ENCODE results near the gene SPOCD1.
A peak's percentile ranks its signal among the peaks of the same experiment; 100 is the strongest.

The SPOCD1 gene

DNA sequence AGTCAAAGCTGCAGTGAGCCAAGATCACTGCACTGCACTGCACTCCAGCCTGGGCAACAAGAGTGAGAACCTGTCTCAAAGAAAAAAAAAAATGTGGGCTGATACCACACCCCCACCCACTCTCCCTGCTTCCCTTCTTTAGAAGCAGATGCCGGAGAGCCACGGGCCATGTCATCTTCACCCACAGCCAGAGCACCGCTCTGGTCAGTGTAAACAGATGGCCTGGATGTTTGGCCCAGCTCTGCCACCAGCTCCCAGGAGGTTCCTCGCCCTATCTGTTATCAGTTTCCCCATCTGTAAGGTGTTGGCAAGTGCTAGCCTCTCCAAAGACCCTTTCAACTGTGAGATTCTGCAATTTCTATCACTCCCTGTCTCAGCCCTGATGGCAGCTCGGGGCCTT is 39.8 kb downstream of the SPOCD1 start:
- no peak overlapping the region for H3K27ac ChIP-seq
- no peak for DNase-seq (ENCODE audit: low read depth, low spot score)

DNA sequence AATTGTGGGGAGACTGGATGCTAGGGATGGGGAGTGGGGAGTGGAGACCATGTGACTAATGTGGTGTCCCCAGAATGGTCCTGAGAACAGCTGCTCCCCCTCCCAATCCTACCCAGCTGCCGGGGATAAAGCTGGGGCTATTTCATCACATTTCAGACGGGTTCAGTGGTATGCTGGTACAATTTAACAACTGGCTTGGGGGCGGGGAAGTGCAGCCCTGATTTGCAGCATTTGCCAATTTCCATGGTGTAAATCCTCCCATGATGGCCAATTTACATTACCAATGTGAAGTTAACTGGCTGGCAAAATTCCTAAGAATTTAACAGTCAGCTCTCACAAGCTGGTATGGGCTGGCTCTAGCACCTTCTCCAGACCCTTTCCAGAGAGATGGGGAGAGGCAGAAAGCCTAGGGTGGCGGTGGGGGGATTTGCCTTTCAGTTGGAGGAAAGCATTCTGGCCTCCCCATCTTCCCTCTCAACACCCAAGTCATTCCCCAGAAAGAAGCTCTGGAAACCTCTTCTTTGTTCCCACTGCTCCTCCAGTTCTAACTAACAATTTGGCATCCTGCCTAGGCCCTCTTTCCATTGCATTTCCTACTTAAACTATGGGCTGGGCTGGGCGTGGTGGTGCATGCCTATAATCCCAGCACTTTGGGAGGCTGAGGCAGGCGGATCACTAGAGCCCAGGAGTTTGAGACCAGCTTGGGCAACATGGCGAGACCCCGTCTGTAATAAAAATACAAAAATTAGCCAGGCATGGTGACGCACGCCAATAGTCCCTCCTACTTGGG is 40.4 kb downstream of the SPOCD1 start:
- no peak for DNase-seq (ENCODE audit: low read depth, low spot score)
- no peak overlapping the region for H3K27ac ChIP-seq

DNA sequence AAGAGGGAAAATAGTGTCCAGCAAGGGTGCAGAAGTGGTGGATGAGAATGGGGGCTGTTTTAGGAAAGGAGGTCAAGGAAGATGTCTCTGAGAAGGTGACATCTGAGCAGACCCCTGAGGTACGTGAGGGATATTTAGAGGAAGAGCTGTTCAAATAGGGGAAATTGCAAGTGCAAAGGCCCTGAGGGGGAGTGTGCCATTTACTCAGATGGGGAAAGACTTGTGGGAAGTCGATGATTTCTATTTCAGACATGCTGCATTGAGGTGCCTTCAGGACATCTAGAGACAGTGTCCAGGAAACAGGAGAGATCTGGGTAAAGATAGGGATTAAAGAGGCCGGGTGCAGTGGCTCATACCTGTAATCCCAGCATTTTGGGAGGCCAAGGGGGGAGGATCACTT is 41.3 kb downstream of the SPOCD1 start:
- DNase-seq (ENCODE audit: low read depth, low spot score): no peak
- no peak overlapping the region for H3K27ac ChIP-seq

DNA sequence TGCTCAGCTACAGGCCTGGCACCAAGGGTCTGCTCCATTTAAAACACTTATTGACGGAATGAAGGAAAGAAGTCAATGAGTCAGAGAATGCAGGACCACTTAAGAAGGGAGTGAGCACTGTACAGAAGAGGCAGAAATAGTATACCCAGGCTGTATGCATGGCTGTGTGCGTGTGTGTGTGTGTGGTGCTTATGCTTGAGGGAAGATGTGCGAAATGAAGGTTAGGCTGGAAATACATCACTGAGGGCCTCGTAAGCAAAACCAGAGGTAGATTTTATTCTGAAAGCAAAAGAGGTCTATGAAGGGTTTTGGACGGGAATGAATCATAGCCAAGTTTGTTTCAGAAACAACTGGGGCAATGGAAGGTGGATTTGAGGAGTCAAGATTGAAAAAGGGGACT is 42.0 kb downstream of the SPOCD1 start:
- no peak overlapping the region for H3K27ac ChIP-seq
- no peak for DNase-seq (ENCODE audit: low read depth, low spot score)

DNA sequence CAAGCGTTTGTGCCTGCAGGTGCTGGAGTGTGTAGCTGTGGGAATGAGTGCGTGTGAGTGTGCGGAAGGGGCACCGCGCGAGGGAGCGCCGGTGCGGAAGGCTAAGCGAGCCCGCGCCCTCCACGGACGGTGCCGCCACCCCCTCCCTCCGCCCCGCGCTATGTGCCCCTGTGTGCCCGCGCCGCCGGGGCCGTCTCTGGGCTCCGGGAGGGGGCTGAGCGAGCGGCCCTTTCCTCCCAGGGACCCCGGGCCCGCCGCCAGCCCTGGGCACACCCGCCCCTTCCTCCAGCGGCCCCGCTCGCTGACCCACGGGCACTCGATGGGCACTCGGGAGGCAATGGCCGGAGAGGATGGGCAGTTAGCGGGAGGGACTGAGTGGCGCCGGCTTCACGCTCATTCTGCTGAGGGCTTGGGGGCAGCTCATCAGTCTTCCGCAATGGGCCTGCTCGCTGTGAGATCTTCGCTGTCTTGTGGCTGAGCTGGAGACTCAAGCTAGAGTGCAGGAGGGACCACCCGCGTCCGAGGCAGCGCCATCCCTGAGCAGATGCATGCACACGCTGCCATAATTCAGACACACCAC is 43.1 kb downstream of the SPOCD1 start:
- DNase-seq (ENCODE audit: low read depth, low spot score): no peak
- H3K27ac ChIP-seq: no peak overlapping the region

DNA sequence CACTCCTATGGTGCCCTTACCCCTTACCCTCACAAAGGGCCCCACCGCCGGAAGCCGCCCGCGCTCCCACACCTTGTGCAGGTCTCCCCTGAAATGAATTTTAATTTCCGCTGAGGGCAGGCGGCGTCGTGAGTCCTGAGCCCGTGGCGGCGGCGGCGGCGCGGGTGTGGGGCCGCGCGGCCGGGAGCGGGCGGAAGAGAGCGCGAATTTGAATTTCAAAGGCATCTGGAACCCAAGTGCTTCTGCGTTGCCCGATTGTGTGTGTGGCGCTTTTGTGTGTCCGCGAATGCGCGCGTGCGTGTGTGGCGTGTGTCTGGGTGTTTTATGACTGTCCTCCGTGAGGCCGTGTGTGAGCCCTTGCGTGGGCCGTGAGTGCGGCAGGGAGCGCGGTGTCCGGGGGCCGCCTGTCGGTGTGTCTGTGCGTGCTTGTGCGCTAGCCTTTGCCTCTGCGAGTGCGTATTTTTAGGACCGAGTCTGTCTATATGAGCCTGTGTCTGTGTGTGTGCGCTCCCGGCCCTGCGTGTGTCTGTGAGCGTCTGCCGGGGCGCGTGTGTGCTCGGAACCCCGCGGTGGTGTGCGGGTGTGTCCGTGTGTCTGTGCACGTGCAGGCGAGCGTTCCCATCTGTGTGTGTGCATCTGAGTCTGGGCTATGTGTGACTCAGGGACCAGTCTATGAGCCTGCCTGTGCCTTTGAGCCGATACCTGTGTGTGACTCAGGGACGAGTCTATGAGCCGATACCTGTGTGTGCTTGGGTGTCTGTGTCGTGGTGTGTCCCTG is 43.7 kb downstream of the SPOCD1 start:
- peak; percentile 92 for DNase-seq (ENCODE audit: low read depth, low spot score)
- H3K27ac ChIP-seq: no peak overlapping the region

DNA sequence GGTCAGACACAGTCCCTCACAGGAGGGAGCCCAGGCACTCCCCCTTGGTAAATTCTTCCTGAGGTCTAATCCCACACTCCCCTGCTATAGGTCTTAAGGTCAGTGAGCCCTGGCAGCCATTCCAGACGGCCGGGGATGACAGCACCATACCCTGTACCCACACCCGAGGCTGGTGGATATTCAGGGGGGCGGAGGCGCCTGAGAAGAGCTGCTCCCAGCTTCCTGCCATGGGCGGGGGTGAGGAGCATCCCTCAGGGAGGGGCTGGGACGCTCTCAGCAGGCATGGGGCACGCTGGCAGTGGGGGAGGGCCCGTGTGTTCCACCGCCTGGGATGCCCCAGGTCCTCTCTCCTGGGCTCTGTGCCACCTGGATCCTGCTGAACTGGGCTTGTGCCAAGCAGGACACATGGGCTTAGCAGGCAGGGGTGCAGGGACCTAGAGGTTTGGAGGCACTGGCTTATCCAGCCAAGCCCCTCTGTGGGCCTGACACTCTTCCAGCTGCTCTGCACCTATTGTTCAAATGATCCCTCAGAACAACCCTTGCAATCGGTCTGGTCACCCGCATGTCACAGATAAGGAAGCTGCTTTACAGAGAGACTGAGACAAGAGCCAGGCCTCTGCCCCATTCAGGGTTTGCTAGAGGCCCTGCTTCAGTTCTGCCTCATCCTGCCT is 46.0 kb downstream of the SPOCD1 start:
- no peak for DNase-seq (ENCODE audit: low read depth, low spot score)
- no peak overlapping the region for H3K27ac ChIP-seq

DNA sequence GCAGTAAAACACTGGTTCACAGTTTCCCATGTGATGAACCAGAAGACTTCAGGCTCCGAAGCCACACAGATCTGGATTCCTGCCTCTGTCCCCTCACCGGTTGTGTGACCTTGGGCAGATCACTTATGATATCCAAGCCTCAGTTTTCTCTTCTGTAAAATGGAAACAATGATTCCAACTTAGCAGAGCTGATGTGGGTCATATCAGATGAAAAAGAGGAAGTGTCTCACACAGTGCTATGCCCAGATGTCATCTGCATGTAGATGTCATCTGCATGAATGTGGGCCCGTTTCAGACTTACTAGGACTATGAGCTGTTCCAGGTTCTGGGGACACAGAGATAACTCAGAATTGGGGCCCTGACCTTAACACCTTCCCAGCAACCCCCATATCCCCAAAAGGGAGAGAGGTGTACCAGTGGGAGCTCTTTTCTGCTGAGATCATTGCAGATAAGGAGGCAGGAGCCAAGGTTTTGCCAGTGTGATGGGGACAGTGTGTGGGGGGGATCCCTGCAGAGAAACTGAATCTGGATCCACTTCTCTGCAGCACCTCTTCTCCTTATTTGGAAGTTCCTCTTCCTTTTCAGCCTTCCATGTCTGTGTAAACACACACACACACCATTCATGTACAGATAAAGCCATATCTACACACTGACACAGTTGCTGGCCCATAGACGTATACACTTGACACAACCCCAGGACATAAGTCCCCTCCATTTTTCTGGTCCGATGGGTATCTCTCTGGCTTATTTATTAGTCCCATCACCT is 46.7 kb downstream of the SPOCD1 start:
- no peak for DNase-seq (ENCODE audit: low read depth, low spot score)

DNA sequence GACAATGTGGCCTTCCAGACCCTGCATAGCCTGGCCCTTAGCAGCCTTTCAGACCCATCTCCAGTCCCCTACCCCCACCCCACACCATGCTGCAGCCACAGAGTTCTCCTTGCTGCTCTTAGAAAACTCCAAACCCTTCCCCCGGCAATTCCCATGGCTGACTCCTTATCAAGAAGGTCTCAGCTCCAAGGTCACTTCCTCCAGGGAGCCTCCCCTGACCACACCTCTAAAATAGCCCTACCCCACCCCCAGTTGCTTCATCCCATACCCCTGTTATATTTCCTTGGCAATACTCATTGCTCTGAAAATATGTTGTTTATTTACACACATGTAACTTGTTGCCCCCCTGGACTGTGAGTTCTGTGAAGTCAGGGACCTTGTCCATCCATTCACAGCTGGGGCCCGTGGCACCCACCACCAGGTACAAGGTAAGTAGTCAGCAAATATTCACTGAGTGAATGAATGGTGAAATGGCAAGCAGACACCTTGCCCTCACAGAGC is 47.4 kb downstream of the SPOCD1 start:
- H3K27ac ChIP-seq: no peak overlapping the region
- DNase-seq (ENCODE audit: low read depth, low spot score): no peak

More for the DNA sequence above, 46.7 kb downstream of the SPOCD1 start:
- H3K27ac ChIP-seq: no peak overlapping the region

DNA sequence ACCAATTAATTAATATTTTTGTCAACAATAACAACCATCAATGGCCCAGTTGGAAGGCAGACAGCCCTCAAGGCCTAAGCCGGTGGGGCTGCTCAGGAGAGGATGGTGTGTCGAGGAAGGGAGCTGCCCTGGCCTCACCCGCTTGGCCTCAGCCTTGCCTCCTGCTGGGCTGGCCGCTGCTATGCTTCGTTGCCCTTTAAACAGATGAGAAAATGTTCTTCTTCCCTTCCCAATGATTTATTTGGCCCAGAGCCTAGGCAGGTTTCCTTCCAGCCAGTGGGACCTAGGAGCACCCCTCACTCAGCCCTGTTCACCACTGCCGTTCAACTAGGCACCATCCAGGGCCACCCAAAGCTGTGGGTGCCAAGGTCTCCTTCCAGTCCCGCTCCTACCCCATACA is 48.6 kb downstream of the SPOCD1 start:
- H3K27ac ChIP-seq: no peak overlapping the region
- DNase-seq (ENCODE audit: low read depth, low spot score): no peak

DNA sequence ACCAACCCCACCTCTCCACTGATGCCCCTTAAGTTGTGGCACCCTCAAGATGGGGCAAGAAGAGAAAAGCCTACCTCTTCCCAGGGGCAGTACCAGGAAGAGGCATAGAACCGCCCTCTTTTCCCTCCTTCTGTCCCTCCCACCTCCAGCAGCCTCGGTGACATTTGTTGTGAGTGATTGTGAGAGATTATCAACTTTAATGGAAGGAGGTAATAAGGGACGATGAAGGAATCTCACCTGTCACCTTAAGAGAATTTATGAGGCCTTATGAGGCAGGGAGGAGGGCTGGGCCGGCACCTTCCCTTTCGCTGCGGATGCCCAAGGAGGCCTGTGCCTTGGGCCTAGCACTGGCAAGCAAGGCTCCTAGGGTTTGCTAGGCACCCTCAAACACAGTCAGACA is 50.3 kb downstream of the SPOCD1 start:
- H3K27ac ChIP-seq: no peak overlapping the region
- DNase-seq (ENCODE audit: low read depth, low spot score): no peak

DNA sequence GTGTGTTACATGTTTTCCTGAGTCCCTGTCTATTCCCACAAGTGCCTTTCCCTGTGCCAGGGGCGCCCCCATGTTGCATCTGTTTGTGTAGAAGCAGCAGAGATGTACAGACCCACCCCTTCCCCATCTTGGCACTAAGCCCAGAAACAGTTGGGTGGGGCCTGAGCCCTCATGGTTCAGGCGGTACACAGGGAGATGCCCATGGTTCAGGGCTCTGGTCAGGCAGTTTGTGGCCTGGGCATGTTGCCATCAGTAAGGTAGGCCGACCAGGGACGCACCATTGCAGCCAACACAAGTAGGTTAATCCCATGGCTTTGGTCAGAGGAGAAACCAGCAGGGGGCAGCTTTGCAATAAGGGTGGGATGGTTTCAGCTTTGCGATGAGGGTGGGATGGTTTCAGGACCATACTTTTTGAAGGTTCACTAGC is 50.8 kb downstream of the SPOCD1 start:
- no peak overlapping the region for H3K27ac ChIP-seq
- no peak for DNase-seq (ENCODE audit: low read depth, low spot score)

DNA sequence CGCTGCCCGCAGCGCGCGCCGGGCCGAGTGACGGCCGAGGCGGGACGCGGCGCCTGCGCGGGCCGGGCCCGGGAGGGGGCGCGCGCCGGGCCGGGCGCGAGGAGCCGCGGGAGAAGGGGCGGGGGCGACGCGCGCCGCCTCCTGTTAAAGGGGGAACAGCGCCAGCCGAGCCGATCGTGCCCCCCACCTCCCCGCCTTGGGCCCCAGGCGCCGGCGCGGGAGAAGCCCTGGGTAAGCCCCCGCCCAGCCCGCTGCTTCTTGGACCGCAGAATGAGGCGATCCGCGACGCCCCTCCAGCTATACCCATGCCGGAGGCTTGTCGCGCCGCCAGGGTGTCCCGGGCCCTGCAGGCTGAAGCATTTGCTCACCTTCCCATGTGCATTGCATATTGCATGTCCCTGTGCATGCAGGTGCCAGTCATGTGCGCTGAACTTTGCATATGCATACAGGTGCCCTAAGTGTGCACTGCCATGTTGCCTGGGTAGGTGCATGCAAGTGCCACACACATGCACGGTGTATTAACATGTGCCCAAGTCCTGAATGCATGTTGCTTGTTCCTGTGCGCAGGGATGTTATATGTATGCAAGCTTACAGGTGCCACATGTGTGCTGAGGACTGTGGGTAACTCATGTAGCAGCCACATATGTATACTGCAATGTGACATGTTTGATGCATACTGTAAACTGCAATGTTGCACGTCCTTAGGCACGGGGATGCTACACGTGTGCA is 51.3 kb downstream of the SPOCD1 start, which contains the start of gene ADGRB2:
Gene ADGRB2, minus strand, starts transcription at position 29 of the 729 bp plus-strand sequence. CDS start 7,119 bp downstream, outside the sequence.
- H3K27ac ChIP-seq: no peak within 1 kb of the TSS
- DNase-seq (ENCODE audit: low read depth, low spot score): no peak

DNA sequence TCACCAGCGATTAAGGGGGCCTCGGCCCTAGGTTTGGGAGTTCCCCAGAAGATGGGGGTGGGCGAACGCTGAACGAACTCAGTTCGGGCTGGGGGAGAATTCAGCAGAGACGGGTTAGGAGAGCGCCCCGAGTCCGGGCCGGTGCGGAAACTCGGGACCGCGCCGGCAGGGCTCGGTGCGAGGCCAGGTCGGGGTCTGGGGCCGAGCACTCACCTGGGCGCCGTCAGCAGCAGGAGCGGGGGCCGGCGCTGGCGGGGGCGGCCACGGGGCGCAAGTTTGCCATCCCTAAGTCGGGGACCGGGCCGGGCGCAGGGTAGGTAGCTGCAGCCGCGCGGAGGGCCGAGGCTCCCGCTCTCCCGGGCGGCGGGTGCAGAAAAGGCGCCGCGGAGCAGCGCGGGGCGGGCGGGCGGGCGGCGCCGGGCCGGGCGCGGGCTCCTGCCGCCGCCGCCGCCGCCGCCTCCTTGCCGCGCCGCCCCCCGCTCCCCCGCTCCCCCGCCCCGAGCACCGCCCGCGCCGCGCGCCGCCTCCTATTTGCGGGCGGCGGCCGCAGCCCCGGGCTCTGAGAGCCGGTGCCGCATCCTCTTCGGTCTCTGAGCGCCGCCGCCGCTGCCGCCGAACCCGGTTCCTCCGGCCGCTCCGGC is 52.0 kb downstream of the SPOCD1 start:
- DNase-seq (ENCODE audit: low read depth, low spot score): no peak
- H3K27ac ChIP-seq: no peak overlapping the region

DNA sequence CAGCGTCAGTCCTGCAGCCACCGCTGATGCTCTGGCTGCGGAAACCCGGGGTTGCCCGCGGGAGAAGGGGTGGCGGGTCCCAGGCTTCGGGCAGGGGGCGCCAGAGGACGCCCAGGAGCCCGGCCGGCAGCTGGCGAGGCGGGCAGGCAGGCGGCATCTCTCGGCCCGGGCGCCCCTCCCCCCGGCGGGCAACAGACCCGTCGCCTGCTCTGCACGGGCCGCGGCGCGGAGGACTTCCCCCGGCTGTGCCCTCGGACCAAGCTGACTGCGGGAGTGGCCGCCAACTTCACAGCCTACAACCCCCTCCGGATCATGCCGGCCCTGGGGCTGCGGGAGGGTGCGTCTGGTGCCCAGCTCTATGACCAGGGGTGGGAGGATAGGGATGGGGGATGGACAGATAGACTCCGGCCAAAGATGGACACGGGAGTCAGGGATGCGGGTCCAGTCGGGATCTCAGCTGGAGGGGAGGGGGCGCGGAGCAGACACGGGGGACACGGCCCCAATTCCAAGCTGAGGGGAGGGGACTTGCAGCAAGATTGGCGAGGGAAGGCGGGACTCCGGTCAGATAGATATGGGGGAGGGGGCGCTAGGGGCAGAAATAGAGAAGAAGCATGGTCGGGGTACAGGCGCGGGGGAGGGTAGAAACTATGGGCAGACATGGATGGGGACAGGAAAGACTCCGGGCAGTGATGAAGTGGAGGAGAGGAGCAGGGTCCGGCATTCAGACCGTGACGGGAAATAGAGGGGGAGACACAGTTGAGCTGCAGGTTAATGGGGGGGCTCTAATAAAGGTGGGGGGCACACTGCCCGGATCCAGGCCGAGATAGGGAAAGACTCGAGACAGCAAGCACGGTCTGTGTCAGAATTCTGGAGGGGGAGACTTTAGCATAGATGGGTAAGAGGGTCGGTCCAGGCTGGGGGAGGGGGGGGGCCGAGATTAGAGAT is 52.8 kb downstream of the SPOCD1 start:
- no peak for DNase-seq (ENCODE audit: low read depth, low spot score)
- H3K27ac ChIP-seq: no peak overlapping the region

DNA sequence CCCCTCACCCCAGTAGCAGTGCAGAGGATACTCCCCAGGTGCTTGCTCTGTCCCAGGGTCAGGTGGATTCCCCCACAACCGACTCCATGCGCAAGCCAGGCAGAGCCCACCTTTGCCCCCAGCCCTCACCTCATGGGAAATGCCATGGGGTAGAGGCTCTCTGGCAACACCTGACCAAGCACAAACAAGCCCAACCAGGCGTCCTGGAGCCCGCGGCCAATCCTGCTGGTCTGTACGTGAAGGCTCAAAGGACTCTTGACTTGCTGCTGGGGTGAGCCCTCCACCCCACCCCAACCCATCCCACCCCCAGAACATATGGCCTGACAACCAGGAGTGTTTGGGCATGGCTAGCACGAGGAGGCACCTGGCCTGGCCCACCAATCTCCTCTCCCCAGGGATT is 53.5 kb downstream of the SPOCD1 start:
- H3K27ac ChIP-seq: no peak overlapping the region
- DNase-seq (ENCODE audit: low read depth, low spot score): no peak

DNA sequence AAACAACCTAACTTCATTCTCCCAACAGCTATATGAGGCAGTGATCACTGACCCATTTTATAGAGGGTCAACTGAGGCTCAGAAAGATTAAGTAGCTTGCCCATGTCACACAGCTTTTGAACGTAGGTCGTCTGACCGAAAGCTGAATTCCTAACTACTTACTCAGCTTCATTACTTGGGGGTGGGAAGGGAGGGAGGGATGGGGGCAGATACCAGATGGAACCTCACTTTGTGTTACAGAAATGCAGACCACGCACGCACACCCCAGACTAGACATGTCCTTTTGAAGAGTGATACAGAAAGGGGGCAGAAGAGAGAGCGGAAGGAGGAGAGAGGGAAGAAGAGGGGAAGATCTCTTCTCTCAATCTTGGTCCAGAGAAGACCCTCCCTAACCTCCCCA is 53.9 kb downstream of the SPOCD1 start:
- no peak for DNase-seq (ENCODE audit: low read depth, low spot score)
- H3K27ac ChIP-seq: no peak overlapping the region
